ENCODE results near the gene MYO7A. TPM values are rescaled to one million over a fixed set of nuclear protein-coding genes. Genes with fewer than 3 reads are reported as not detected.
"Not testable (repeated sequence)": the region's sequence is repeated elsewhere in the genome, so short reads cannot be mapped to it uniquely, and the experiment has no call there.

Gene MYO7A
- polyA plus RNA-seq, 3 donors = 2.7 to 6.1 (median 3.1) TPM

- DNase-seq (ENCODE audit: extremely low read depth in 1 of 11, low read depth in 9 of 11, low spot score in 4 of 11) = peak in 8 of 11 donors; percentile 27 to 57 (median 46)
Measured at GRCh38 chr11:77091146-77091940, 36.7 kb upstream of the MYO7A start.

GRCh38 chr11:77092382-77092781 is 35.7 kb upstream of the MYO7A start:
- no peak for DNase-seq (ENCODE audit: extremely low read depth in 1 of 11, low read depth in 9 of 11, low spot score in 4 of 11)

GRCh38 chr11:77093056-77093891 is 34.8 kb upstream of the MYO7A start:
- DNase-seq (ENCODE audit: extremely low read depth in 1 of 11, low read depth in 9 of 11, low spot score in 4 of 11) = no peak

GRCh38 chr11:77093987-77094840 is 33.8 kb upstream of the MYO7A start:
- no peak for DNase-seq (ENCODE audit: extremely low read depth in 1 of 11, low read depth in 9 of 11, low spot score in 4 of 11)

- no peak for DNase-seq (ENCODE audit: extremely low read depth in 1 of 11, low read depth in 9 of 11, low spot score in 4 of 11)
Measured at GRCh38 chr11:77094841-77095365, 33.1 kb upstream of the MYO7A start.

- no peak for DNase-seq (ENCODE audit: extremely low read depth in 1 of 11, low read depth in 9 of 11, low spot score in 4 of 11)
Measured at GRCh38 chr11:77095551-77096490, 32.2 kb upstream of the MYO7A start.

- no peak for DNase-seq (ENCODE audit: extremely low read depth in 1 of 11, low read depth in 9 of 11, low spot score in 4 of 11)
Measured at GRCh38 chr11:77096591-77097019, 31.4 kb upstream of the MYO7A start.

- not testable (repeated sequence) for DNase-seq (ENCODE audit: extremely low read depth in 1 of 11, low read depth in 9 of 11, low spot score in 4 of 11)
Measured at GRCh38 chr11:77097180-77097579, 30.9 kb upstream of the MYO7A start.

GRCh38 chr11:77100166-77101042 is 27.6 kb upstream of the MYO7A start:
- no peak for DNase-seq (ENCODE audit: extremely low read depth in 1 of 11, low read depth in 9 of 11, low spot score in 4 of 11)

- no peak for DNase-seq (ENCODE audit: extremely low read depth in 1 of 11, low read depth in 9 of 11, low spot score in 4 of 11)
Measured at GRCh38 chr11:77101043-77101537, 27.0 kb upstream of the MYO7A start.

- no peak for DNase-seq (ENCODE audit: extremely low read depth in 1 of 11, low read depth in 9 of 11, low spot score in 4 of 11)
Measured at GRCh38 chr11:77102246-77103210, 25.5 kb upstream of the MYO7A start, which contains the start of gene OMP. OMP (plus strand) TSS chr11:77102840; CDS start chr11:77102840, 0 bp downstream.

- DNase-seq (ENCODE audit: extremely low read depth in 1 of 11, low read depth in 9 of 11, low spot score in 4 of 11) = no peak
Measured at GRCh38 chr11:77103319-77103718, 24.7 kb upstream of the MYO7A start.

GRCh38 chr11:77104727-77105126 is 23.3 kb upstream of the MYO7A start:
- no peak for DNase-seq (ENCODE audit: extremely low read depth in 1 of 11, low read depth in 9 of 11, low spot score in 4 of 11)

- no peak for DNase-seq (ENCODE audit: extremely low read depth in 1 of 11, low read depth in 9 of 11, low spot score in 4 of 11)
Measured at GRCh38 chr11:77106321-77106720, 21.7 kb upstream of the MYO7A start.

- no peak for DNase-seq (ENCODE audit: extremely low read depth in 1 of 11, low read depth in 9 of 11, low spot score in 4 of 11)
Measured at GRCh38 chr11:77106759-77107158, 21.3 kb upstream of the MYO7A start.

- DNase-seq (ENCODE audit: extremely low read depth in 1 of 11, low read depth in 9 of 11, low spot score in 4 of 11) = no peak
Measured at GRCh38 chr11:77107950-77108349, 20.1 kb upstream of the MYO7A start.
